ENCODE data around the gene CACNA1B. TPM values are rescaled to one million over a fixed set of nuclear protein-coding genes. Genes with fewer than 3 reads are reported as not detected.

The CACNA1B gene
- total and polyA plus RNA-seq, 8 donors = 0.16 to 1.3 (median 0.31) TPM

- H3K27ac ChIP-seq = no peak overlapping the region
- no peak for ATAC-seq
- no peaks in the 10 kb centered on the region for H3K9me3 ChIP-seq
- FAIRE-seq = no peak
- intact Hi-C loops (cut with DNase I) = no loop called here
- no peak overlapping the region for H3K4me3 ChIP-seq
- TF ChIP-seq CTCF (IDR thresholded peaks at IDR 0.05) = no peak
- DNase-seq = no peak
- H3K36me3 ChIP-seq = no peaks in the 10 kb centered on the region
- WGBS, 2 donors = 57 to 58% methylated on average over 8 of the region's 8 CpGs
- H3K27me3 ChIP-seq = no peaks in the 10 kb centered on the region
- H3K4me1 ChIP-seq = no peaks in the 10 kb centered on the region
These were observed 165.1 kb downstream of the CACNA1B start for GRCh38 chr9:138042640-138043039.

- DNase-seq (no peak), ATAC-seq (no peak), FAIRE-seq (no peak)
- Histone ChIP-seq H3K9me3 (no peaks in the 10 kb centered on the region), H3K27me3 (no peaks in the 10 kb centered on the region), H3K4me3 (no peak overlapping the region), H3K4me1 (no peaks in the 10 kb centered on the region), H3K36me3 (no peaks in the 10 kb centered on the region), H3K27ac (no peak overlapping the region)
- WGBS, 2 donors = 73 to 77% methylated on average over 11 to 12 of the region's 12 CpGs
- TF ChIP-seq CTCF (IDR thresholded peaks at IDR 0.05) = no peak
- intact Hi-C loops (cut with DNase I) = no loop called here
These were observed 165.5 kb downstream of the CACNA1B start for GRCh38 chr9:138043061-138043410.

GRCh38 chr9:138043411-138044345 lies 166.1 kb downstream of the CACNA1B start:
- WGBS, 2 donors = 79 to 88% methylated on average over 42 of the region's 42 CpGs
- H3K36me3 ChIP-seq = no peaks in the 10 kb centered on the region
- no peak overlapping the region for H3K27ac ChIP-seq
- ATAC-seq (no peak), FAIRE-seq (no peak), DNase-seq (no peak)
- no peaks in the 10 kb centered on the region for H3K9me3 ChIP-seq
- no peaks in the 10 kb centered on the region for H3K27me3 ChIP-seq
- no peak overlapping the region for H3K4me3 ChIP-seq
- no peaks in the 10 kb centered on the region for H3K4me1 ChIP-seq
- intact Hi-C loops (cut with DNase I) = no loop called here
- no peak for TF ChIP-seq CTCF (IDR thresholded peaks at IDR 0.05)

GRCh38 chr9:138044485-138045383 lies 167.2 kb downstream of the CACNA1B start:
- ATAC-seq = no peak
- no peaks in the 10 kb centered on the region for H3K4me1 ChIP-seq
- no peak for TF ChIP-seq CTCF (IDR thresholded peaks at IDR 0.05)
- no peak for DNase-seq
- no peaks in the 10 kb centered on the region for H3K9me3 ChIP-seq
- intact Hi-C loops (cut with DNase I) = no loop called here
- H3K27ac ChIP-seq = no peak overlapping the region
- H3K36me3 ChIP-seq = no peaks in the 10 kb centered on the region
- H3K4me3 ChIP-seq = no peak overlapping the region
- WGBS, 2 donors = 66 to 74% methylated on average over 15 to 18 of the region's 18 CpGs
- FAIRE-seq = no peak
- no peaks in the 10 kb centered on the region for H3K27me3 ChIP-seq

All from pancreas (tissue), 10 donors.